ENCODE results near the gene CENPU. TPM values are rescaled to one million over a fixed set of nuclear protein-coding genes. Genes with fewer than 3 reads are reported as not detected.

Gene CENPU
- polyA plus RNA-seq, 1 donor from 2014 or later = 13.0 TPM

Other genes with a start within 250 kb of the CENPU start
- gene CASP3, start 84.6 kb downstream of the CENPU start, polyA plus RNA-seq = 116 and 120 TPM in 2 replicates
- gene PRIMPOL, start 84.4 kb downstream of the CENPU start, polyA plus RNA-seq = 23.6 and 29.8 TPM in 2 replicates
- gene ACSL1, start 91.9 kb upstream of the CENPU start, polyA plus RNA-seq = 30.7 and 38.3 TPM in 2 replicates